Activated T-helper 1 cell treated with anti-CD3 and anti-CD28 coated beads, Interleukin-12 subunit alpha, Interleukin-12 subunit beta, Interleukin-2, Interleukin-4 antibody, amounts not matched to agents 30 ng/mL and 10 ng/mL and 1 ng/mL, durations not matched to agents 14 hours and 24 hours and 36 hours (primary cell): ENCODE results near the gene SMYD3. TPM values are rescaled to one million over a fixed set of nuclear protein-coding genes. Genes with fewer than 3 reads are reported as not detected.

Experiments used
- DNase-seq: peaks from one replicate; pipeline ENCODE4 v3.0.0; 2021; ENCODE audit warnings: low spot score
- H3K27ac Mint-ChIP-seq: one replicate; pipeline ENCODE4 v1.8.0; 2021; ENCODE audit warnings: mild to moderate bottlenecking, mixed read lengths
- H3K27me3 Mint-ChIP-seq: one replicate; pipeline ENCODE4 v1.8.0; 2022; ENCODE audit warnings: mild to moderate bottlenecking, moderate library complexity, mixed read lengths; ENCODE audit not compliant: insufficient read depth
- H3K36me3 Mint-ChIP-seq: one replicate; pipeline ENCODE4 v1.8.0; 2021; ENCODE audit warnings: low read depth, mixed read lengths
- H3K4me1 Mint-ChIP-seq: one replicate; pipeline ENCODE4 v1.8.0; 2021; ENCODE audit warnings: low read depth, mixed read lengths
- H3K4me3 Mint-ChIP-seq: one replicate; pipeline ENCODE4 v1.8.0; 2021; ENCODE audit warnings: mild to moderate bottlenecking, moderate library complexity, mixed read lengths
- H3K9me3 Mint-ChIP-seq: one replicate; pipeline ENCODE4 v1.8.0; 2021; ENCODE audit warnings: mixed read lengths
- intact Hi-C: fragments of 100-400 bp; cut with micrococcal nuclease; formaldehyde crosslinking; loops from one replicate; pipeline ENCODE4 v1.15.1; 2024
- total RNA-seq: library from RNA; stranded (reverse); gene quantifications from 2 replicates; pipeline ENCODE4 v1.2.3, GENCODE V29; 2022

Gene SMYD3
- total RNA-seq, 1 donor from 2014 or later, result 21.7 TPM

GRCh38 chr1:246297279-246298265 lies 209.5 kb downstream of the SMYD3 start:
- H3K9me3 Mint-ChIP-seq, result no peaks in the 10 kb centered on the region
- H3K4me1 Mint-ChIP-seq, result peaks cover 14% of the 10 kb centered on the region
- H3K27me3 Mint-ChIP-seq, result no peaks in the 10 kb centered on the region
- H3K36me3 Mint-ChIP-seq, result no peaks in the 10 kb centered on the region
- H3K27ac Mint-ChIP-seq, result no peak overlapping the region
- H3K4me3 Mint-ChIP-seq, result no peak overlapping the region
- no peak for DNase-seq
- intact Hi-C loops, result no loop called here

GRCh38 chr1:246295968-246296367 lies 211.1 kb downstream of the SMYD3 start:
- Mint-ChIP-seq H3K27ac (no peak overlapping the region), H3K27me3 (no peaks in the 10 kb centered on the region), H3K9me3 (no peaks in the 10 kb centered on the region), H3K4me3 (no peak overlapping the region), H3K4me1 (peaks cover 14% of the 10 kb centered on the region), H3K36me3 (no peaks in the 10 kb centered on the region)
- DNase-seq, result no peak
- intact Hi-C loops, result no loop called here

- Mint-ChIP-seq H3K4me3 (no peak overlapping the region), H3K27ac (no peak overlapping the region), H3K9me3 (no peaks in the 10 kb centered on the region), H3K36me3 (no peaks in the 10 kb centered on the region), H3K4me1 (peaks cover 14% of the 10 kb centered on the region), H3K27me3 (no peaks in the 10 kb centered on the region)
- DNase-seq, result no peak
- intact Hi-C loops, result no loop called here
Measured at GRCh38 chr1:246295340-246295739, 211.7 kb downstream of the SMYD3 start.

- no peak for DNase-seq
- H3K9me3 Mint-ChIP-seq, result no peaks in the 10 kb centered on the region
- no peak overlapping the region for H3K4me3 Mint-ChIP-seq
- H3K4me1 Mint-ChIP-seq, result peaks cover 14% of the 10 kb centered on the region
- no peaks in the 10 kb centered on the region for H3K27me3 Mint-ChIP-seq
- H3K36me3 Mint-ChIP-seq, result no peaks in the 10 kb centered on the region
- intact Hi-C loops, result no loop called here
- H3K27ac Mint-ChIP-seq, result no peak overlapping the region
Measured at GRCh38 chr1:246294263-246294662, 212.8 kb downstream of the SMYD3 start.

GRCh38 chr1:246293366-246294121 lies 213.5 kb downstream of the SMYD3 start:
- Mint-ChIP-seq H3K4me1 (peaks cover 14% of the 10 kb centered on the region), H3K27ac (no peak overlapping the region), H3K4me3 (no peak overlapping the region), H3K36me3 (no peaks in the 10 kb centered on the region), H3K9me3 (no peaks in the 10 kb centered on the region), H3K27me3 (no peaks in the 10 kb centered on the region)
- intact Hi-C loops, result no loop called here
- no peak for DNase-seq

GRCh38 chr1:246292571-246292970 lies 214.5 kb downstream of the SMYD3 start:
- no peaks in the 10 kb centered on the region for H3K27me3 Mint-ChIP-seq

GRCh38 chr1:246291127-246291526 lies 216.0 kb downstream of the SMYD3 start:
- Mint-ChIP-seq H3K9me3 (no peaks in the 10 kb centered on the region), H3K36me3 (no peaks in the 10 kb centered on the region), H3K4me1 (peaks cover 7% of the 10 kb centered on the region), H3K27ac (no peak overlapping the region), H3K4me3 (no peak overlapping the region), H3K27me3 (no peaks in the 10 kb centered on the region)
- no peak for DNase-seq
- intact Hi-C loops, result no loop called here

More at GRCh38 chr1:246292571-246292970, 214.5 kb downstream of the SMYD3 start:
- H3K36me3 Mint-ChIP-seq, result no peaks in the 10 kb centered on the region
- H3K4me1 Mint-ChIP-seq, result peaks cover 14% of the 10 kb centered on the region
- DNase-seq, result no peak
- H3K27ac Mint-ChIP-seq, result no peak overlapping the region
- no peaks in the 10 kb centered on the region for H3K9me3 Mint-ChIP-seq
- H3K4me3 Mint-ChIP-seq, result no peak overlapping the region
- intact Hi-C loops, result no loop called here

GRCh38 chr1:246283771-246284410 lies 223.2 kb downstream of the SMYD3 start:
- intact Hi-C loops, result no loop called here
- DNase-seq, result no peak
- no peak overlapping the region for H3K4me3 Mint-ChIP-seq
- no peak overlapping the region for H3K27ac Mint-ChIP-seq
- no peaks in the 10 kb centered on the region for H3K36me3 Mint-ChIP-seq
- no peaks in the 10 kb centered on the region for H3K9me3 Mint-ChIP-seq
- no peaks in the 10 kb centered on the region for H3K4me1 Mint-ChIP-seq
- no peaks in the 10 kb centered on the region for H3K27me3 Mint-ChIP-seq

- Mint-ChIP-seq H3K27ac (no peak overlapping the region), H3K4me1 (no peaks in the 10 kb centered on the region), H3K27me3 (no peaks in the 10 kb centered on the region), H3K9me3 (no peaks in the 10 kb centered on the region), H3K36me3 (no peaks in the 10 kb centered on the region), H3K4me3 (no peak overlapping the region)
- no peak for DNase-seq
- intact Hi-C loops, result no loop called here
Measured at GRCh38 chr1:246281639-246282038, 225.4 kb downstream of the SMYD3 start.

- intact Hi-C loops, result no loop called here
- no peaks in the 10 kb centered on the region for H3K27me3 Mint-ChIP-seq
- H3K36me3 Mint-ChIP-seq, result no peaks in the 10 kb centered on the region
- no peaks in the 10 kb centered on the region for H3K4me1 Mint-ChIP-seq
- no peak overlapping the region for H3K27ac Mint-ChIP-seq
- no peaks in the 10 kb centered on the region for H3K9me3 Mint-ChIP-seq
- DNase-seq, result no peak
- H3K4me3 Mint-ChIP-seq, result no peak overlapping the region
Measured at GRCh38 chr1:246281195-246281594, 225.9 kb downstream of the SMYD3 start.

- no peak overlapping the region for H3K27ac Mint-ChIP-seq
- no peak for DNase-seq
- H3K27me3 Mint-ChIP-seq, result no peaks in the 10 kb centered on the region
- H3K4me3 Mint-ChIP-seq, result no peak overlapping the region
- no peaks in the 10 kb centered on the region for H3K36me3 Mint-ChIP-seq
- intact Hi-C loops, result loop anchor here (1.0 kb wide), 1 partner anchor 268 kb away; no protein-coding TSS in a partner anchor
- no peaks in the 10 kb centered on the region for H3K9me3 Mint-ChIP-seq
- H3K4me1 Mint-ChIP-seq, result no peaks in the 10 kb centered on the region
Measured at GRCh38 chr1:246280551-246280950, 226.5 kb downstream of the SMYD3 start.

- H3K27ac Mint-ChIP-seq, result no peak overlapping the region
- H3K4me3 Mint-ChIP-seq, result no peak overlapping the region
- no peaks in the 10 kb centered on the region for H3K4me1 Mint-ChIP-seq
- H3K9me3 Mint-ChIP-seq, result no peaks in the 10 kb centered on the region
- no peaks in the 10 kb centered on the region for H3K27me3 Mint-ChIP-seq
- no peaks in the 10 kb centered on the region for H3K36me3 Mint-ChIP-seq
- intact Hi-C loops, result no loop called here
- no peak for DNase-seq
Measured at GRCh38 chr1:246279402-246279801, 227.7 kb downstream of the SMYD3 start.

- Mint-ChIP-seq H3K27ac (no peak overlapping the region), H3K36me3 (no peaks in the 10 kb centered on the region), H3K4me1 (no peaks in the 10 kb centered on the region)
Measured at GRCh38 chr1:246278371-246278770, 228.7 kb downstream of the SMYD3 start.

More at GRCh38 chr1:246278371-246278770, 228.7 kb downstream of the SMYD3 start:
- Mint-ChIP-seq H3K9me3 (no peaks in the 10 kb centered on the region), H3K4me3 (no peak overlapping the region), H3K27me3 (no peaks in the 10 kb centered on the region)
- intact Hi-C loops, result no loop called here
- DNase-seq, result no peak
